GM19438 (cell line): Measurements from ENCODE around the gene PPP1R37.
A peak's percentile ranks its signal among the peaks of the same experiment; 100 is the strongest.

Experiments used
- ATAC-seq: cut with Tn5 transposase; IDR thresholded peaks from one replicate; pipeline ENCODE4 v1.9.1; 2021; ENCODE audit warnings: low read depth; ENCODE audit not compliant: unreplicated experiment

Gene PPP1R37

GRCh38 chr19:45070214-45070613 is 22.8 kb upstream of the PPP1R37 start:
- no peak for ATAC-seq

- no peak for ATAC-seq
Measured at GRCh38 chr19:45070861-45071544, 22.0 kb upstream of the PPP1R37 start.

GRCh38 chr19:45071545-45071938 is 21.4 kb upstream of the PPP1R37 start:
- no peak for ATAC-seq

DNA sequence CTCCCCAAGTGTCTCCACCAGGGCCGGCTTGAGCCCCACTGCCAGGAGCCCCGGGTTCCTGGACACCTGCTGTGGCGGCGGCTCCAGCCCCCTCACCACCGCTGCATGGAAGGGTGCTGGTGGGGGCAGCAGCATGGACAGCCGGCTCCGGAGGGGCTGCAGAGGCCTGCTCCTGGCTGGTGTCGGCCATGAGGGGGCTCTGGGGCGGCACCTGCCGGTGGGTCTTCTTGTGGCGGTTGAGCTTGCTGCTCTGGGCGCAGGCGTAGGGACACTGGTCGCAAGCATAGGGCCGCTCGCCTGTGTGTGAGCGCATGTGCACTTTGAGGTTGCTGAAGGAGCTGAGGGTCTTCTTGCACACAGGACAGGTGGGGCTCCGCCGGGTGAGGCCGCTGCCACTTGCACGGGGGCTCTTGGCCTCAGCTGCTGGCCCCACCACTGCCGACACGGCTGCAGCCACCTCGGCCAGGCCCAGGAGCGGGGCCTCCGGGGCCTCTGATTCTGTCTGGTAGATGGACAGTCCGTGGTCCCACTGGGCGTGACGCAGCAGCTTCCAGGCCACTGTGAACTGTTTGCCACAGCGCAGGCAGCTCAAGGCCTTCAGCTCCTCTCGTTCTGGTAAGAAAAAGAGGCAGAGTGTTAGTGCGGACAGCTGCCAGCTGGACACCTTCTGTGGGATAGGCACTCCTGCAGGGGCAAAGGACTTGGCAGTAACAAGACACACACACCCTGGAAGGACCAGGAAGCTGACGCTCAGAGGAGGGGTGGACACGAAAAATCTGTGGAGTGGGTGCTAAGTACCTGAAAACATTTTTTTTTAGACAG is 20.8 kb upstream of the PPP1R37 start:
- no peak for ATAC-seq

GRCh38 chr19:45074744-45075300 is 18.2 kb upstream of the PPP1R37 start:
- no peak for ATAC-seq

GRCh38 chr19:45075301-45076028 is 17.5 kb upstream of the PPP1R37 start:
- ATAC-seq: peak; percentile 54

DNA sequence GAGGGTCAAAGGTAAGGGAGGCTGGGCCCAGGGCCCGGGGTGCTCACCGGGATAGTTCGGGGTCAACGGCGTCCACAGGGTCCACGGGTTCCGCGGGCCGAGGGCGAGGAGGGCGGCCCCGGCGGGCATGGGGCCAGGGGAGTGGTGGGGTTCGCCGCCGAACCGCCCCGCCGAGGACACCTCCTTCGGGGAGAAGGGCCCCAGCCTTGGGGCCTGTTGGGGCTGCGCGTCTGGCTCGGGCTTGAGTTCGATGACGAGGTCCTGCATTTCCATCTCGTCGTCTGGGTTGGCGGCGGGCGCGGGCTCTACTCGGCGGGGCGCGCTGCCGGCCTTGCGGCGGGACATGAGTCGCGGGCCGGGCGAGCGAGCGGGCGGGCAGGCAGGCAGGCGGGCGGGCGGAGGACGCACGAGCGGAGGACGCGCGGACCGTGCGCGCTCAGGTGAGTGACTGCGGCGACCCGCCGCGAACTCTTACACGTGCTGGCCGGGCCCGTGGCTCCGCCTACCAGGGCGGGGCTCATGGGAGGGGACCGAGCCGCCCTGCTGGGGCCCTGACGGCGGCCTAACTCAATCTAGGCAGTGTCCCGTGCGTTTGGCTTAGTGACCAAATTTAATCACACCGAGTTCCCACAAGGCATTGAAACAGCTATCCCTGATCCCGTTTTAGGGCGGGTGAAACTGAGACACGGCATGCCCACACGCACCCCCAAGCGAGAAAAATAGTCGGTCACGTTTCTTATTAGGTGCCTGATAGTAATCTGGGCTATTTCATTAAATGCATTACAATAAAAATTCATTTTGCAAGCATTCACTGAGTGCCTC is 16.7 kb upstream of the PPP1R37 start, which contains the start of gene ZNF296:
ZNF296 (minus strand) TSS at position 450 of the 822 bp plus-strand sequence; CDS start at position 345, 105 bp downstream.
- ATAC-seq: no peak

GRCh38 chr19:45076851-45077730 is 15.9 kb upstream of the PPP1R37 start:
- no peak for ATAC-seq

DNA sequence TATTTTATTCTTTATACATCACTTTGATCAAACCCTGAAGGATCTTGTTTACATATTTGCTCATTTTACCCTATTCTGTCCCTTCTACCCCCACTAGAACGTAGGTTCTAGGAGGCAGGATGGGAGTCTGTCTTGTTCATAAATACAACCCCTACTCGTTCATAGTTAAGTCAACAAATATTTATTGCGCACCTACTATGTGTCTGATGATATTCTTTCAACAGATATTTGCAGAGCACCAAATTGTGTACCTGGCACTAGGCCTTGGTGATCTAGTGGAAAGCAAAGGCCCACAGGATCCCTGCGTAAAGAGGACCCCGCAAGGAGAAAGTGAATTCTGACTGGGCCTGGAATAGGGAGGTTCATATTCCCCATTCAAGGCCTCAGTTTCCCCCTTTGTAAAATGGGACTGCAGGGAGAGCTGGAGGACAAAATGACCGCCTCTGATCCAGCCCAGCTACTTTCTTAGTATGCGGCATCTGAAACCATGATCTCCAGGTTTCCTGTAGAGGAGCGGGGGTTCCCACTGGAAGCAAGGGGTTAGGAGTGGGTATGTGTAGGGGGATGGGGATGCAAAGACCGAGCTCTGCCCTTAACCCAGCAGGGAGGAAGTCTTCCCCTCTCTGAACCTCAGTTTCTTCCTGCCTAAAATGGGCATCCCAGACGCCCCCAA is 14.5 kb upstream of the PPP1R37 start:
- ATAC-seq: no peak

DNA sequence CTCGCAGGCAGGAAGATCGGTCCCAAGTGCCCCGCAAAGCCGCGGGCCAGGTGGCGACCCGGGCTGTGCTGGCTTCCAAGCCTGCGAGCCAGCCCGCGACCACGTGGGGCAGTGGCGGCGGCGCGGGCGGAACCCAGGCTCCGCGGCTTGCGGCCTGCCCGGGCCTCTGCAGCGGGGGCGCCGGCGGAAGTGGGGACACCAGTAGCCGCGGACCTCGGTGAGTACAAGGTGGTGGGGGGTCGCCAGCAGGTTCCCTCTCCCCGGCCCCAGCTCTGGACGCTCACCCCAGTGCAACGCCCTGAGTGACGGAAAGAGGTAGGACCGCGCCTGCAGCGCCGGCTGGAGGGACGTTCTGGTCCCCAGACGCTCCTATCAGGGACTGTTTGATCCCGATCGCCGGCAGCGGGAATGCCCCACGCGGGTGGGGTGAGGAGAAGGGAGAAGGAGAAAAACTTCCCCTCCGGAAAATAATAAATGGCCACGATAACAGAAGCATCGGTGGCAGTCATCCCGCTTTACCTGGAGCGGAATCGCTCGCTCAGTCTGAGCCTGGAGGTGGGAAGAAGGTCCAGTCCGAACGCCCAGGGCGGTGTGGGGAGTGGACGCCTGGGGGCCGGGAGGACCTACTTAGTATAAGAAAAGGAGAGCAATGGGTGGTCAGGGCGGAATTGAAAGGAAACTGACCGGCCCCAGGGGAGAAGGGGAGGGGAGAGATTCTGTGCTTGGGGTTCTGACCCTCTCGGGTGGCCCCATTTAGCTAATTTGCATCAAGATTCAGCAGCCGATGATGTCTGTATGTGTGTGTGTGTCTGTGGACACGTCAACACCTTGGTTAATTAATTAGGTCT is 13.7 kb upstream of the PPP1R37 start, which contains the start of gene GEMIN7:
GEMIN7 (plus strand) TSS at position 198 of the 848 bp plus-strand sequence. CDS start 10,855 bp downstream, outside the sequence.
- no peak for ATAC-seq

- ATAC-seq: no peak
Measured at GRCh38 chr19:45079911-45080370, 13.0 kb upstream of the PPP1R37 start.

DNA sequence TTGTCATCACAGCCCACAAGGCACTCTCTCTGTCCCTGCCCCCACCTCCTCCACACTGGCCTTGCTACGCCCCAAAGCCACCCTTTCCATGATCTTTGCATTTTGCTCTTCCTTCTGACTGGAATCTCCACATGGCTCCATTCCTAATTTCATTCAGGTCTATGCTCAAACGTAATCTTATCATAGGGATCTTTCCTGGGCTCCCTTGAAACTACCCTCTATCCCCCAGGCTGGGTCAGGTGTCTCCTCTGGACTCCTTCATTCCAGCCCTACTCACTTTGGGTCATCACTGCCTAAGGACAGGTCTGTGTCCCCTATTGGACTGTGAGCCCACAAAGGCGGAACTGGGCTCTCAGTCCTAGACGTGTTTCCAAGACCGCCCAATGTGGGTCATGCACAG is 10.8 kb upstream of the PPP1R37 start:
- ATAC-seq: no peak

DNA sequence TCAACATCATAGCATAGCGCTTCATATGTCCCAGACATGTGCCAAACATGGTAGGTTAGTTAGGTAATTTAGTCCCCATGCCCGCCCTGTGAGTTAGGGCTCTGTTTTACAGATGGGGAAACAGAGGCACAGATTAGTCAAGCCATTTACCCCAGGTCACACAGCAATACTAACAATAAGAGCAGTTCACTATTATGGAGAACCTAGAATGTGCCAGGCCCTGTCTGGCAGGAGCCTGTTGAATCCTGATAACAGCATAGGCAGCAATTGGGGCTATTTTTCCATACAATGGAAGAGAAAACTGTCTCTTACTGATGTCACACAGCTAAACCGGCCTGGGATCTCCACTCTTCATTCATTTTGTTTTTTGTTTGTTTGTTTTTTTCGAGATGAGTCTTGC is 6.5 kb upstream of the PPP1R37 start:
- no peak for ATAC-seq

- ATAC-seq: no peak
Measured at GRCh38 chr19:45087531-45087930, 5.4 kb upstream of the PPP1R37 start.

DNA sequence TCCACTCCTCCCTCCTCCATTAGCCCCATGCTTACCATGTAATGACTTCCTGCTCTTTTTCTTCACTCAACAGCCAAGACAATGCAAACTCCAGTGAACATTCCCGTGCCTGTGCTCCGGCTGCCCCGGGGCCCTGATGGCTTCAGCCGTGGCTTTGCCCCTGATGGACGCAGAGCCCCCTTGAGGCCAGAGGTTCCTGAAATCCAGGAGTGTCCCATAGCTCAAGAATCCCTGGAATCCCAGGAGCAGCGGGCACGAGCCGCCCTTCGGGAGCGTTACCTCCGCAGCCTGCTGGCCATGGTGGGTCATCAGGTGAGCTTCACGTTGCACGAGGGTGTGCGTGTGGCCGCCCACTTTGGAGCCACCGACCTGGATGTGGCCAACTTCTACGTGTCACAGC is 2.9 kb upstream of the PPP1R37 start:
- no peak for ATAC-seq

DNA sequence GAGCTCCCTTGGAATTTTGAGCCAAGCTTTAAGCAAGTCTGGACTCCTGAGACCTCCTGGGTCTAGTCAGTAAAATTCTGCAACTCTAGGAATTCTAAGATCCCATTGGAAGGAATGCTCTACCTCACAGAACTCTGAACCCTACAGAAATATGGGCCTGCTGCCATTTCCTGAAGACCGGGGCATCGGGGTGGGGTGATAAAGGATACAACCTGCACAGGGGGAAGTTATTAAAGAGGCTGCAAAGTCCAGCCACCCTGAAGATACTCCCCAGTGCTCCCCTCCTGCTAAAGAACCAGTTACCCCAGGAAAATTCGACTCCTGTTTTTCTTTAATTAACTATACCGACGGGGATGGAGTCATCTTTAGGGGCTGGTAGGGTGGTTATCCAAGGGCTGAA is 2.4 kb upstream of the PPP1R37 start:
- no peak for ATAC-seq
